NCI-H187 (cell line): ENCODE data around the gene ISG20L2.
A peak's percentile ranks its signal among the peaks of the same experiment; 100 is the strongest.

ENCODE experiments used
- DNase-seq, 2 experiments: peaks; one replicate each; lab custom pipeline; 2025; lab: John Stamatoyannopoulos, UW

Gene ISG20L2

GRCh38 chr1:156740741-156741480 is 12.3 kb upstream of the ISG20L2 start, which contains the start of gene MRPL24:
Gene MRPL24 (minus strand): TSS chr1:156741088. CDS start chr1:156738704, 2,384 bp downstream.
- DNase-seq = peak; percentile 99 to 100

DNA sequence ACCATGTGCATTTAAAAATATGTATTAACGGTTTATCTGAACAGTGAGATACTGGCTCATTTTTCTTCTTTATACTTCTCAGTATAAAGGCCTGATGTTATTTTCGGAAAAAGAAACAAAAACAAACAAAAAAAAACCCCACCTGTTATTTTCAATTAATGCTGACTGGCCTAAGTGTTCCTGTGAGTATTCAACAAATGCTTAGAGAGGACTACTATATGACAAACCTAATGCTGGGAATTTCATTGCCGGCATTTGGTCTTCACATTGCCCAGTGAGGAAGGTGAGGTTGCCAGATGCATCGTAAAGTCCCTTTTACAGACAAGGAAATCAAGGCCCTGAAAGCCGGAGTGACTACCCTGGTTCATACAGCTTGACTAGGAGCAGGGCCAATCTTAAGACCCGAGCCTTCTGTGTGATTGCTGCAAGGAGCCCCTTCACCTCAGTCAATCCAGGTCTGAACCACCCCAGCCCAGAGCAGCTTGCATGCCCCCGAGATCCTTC is 11.7 kb upstream of the ISG20L2 start:
- DNase-seq = no peak

DNA sequence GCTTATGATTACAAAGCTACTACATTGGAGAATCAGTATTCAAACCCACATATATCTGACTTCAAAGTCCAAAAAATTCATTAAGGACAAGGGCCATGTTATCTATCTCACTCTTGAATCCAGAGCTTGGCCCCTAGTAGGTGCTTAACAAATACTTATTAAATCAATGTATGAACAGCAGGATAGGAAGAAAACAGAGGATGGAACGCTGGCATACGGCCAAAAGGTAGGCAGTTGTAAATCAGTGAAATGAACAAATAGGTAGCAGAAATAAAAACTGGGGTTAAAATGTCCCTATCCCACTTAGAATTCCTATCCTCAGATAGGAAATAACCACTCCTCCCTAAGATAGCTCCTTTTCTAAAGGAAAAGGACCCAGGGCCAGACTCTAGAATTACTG is 10.3 kb upstream of the ISG20L2 start:
- no peak for DNase-seq

GRCh38 chr1:156738407-156738806 is 9.8 kb upstream of the ISG20L2 start:
- DNase-seq = no peak

GRCh38 chr1:156733989-156734584 is 5.5 kb upstream of the ISG20L2 start:
- DNase-seq = no peak

DNA sequence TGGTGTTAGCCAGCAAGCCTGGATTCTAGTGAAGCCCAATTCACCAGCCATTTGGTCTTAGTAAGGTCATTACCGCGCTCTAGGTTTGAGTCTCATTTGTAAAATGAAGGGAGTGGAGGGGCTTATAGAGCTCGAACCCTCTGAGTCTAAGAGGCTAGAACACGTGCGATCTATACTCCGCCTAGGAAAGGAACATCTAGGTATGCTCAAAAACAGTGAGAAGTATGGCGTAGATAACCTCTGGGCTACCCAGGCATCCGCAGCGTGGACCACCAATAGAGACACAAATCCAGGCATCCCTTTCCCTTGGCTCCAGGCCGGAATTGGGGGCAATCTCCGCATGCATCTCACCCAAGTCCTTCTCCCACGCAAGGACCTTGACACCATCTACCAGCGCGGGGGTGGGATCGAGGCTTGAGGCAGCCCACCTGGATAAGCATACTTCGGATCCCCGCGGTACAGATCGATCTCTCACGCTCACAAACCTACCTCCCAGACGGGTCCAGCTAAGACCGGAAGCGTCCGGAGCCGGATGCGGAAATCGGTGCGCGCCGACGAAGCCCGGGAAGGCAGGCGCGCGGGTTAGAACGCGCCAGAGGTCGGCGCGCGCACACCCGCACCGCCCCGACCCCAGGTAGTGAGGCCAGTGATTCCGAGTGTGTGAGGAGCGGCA is 504 bp downstream of the ISG20L2 start, which contains the start of gene METTL25B:
Gene METTL25B (plus strand): TSS at position 544 of the 673 bp plus-strand sequence. CDS start 636 bp downstream, outside the sequence.
- DNase-seq = peak; percentile 79 to 94

- DNase-seq = no peak
Observed at GRCh38 chr1:156727492-156727891, 1.1 kb downstream of the ISG20L2 start.

GRCh38 chr1:156726549-156727226 is 1.9 kb downstream of the ISG20L2 start:
- DNase-seq = peak in 1 of 2 experiments; percentile 37

- peak; percentile 86 to 87 for DNase-seq
Observed at GRCh38 chr1:156725683-156726280, 2.8 kb downstream of the ISG20L2 start.

DNA sequence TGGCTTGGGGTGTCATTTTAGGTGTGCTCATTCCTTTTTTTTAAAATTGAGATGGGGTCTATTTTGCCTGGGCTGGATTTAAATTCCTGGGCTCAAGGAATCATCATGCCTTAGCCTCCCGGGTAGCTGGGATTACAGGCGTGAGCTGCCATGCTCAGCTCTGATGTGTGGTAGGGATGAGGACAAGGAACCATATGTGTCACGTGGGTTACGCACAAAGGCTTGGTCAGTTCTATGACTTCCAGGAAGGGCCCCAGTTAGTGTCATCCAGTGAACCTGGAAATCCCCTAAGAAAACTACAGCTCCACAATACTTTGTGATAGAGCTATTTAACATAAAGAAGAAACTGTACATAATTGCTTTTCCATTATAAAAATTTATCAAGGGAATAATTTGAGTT is 7.0 kb downstream of the ISG20L2 start:
- DNase-seq = no peak

DNA sequence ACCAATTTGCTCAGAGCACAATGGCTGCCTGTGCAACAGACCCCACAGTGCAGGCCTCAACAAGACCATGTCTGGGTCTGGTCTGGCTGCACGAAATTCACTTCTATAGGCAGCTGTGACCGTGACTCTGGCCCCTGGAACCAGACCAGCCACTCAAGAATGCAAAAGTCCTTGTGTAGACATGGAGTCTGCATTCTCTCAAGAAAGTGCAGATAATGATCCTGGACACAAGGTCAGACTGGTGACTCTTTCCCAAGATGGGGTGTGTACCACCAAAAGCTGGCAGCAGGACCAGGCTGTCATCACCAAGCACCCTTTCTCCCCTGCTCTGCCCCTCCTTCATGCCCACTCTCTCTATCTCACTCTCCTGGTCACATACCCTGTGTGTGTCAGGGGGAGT is 7.4 kb downstream of the ISG20L2 start:
- no peak for DNase-seq

DNA sequence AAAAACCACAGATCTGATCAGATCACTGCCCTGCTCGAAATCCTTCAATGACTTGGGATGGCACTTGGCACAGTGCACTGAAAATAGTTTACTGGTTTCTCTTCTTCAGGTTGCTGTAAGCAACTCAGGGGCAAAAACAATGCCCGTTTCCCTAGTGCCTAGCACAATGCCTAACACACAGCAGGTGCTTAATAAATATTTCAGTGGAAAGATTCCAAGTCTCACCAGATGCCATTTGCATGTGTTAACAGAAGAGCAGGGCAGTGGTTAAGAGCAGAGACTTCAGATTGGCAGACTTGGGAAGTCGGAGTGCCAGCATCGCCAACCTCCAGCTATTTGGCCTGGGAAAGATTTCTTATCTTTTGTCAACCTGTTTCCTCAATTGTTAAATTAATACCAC is 11.2 kb downstream of the ISG20L2 start:
- DNase-seq = no peak

- no peak for DNase-seq
Observed at GRCh38 chr1:156714830-156715229, 13.7 kb downstream of the ISG20L2 start.

- DNase-seq = no peak
Observed at GRCh38 chr1:156712626-156713025, 15.9 kb downstream of the ISG20L2 start.

DNA sequence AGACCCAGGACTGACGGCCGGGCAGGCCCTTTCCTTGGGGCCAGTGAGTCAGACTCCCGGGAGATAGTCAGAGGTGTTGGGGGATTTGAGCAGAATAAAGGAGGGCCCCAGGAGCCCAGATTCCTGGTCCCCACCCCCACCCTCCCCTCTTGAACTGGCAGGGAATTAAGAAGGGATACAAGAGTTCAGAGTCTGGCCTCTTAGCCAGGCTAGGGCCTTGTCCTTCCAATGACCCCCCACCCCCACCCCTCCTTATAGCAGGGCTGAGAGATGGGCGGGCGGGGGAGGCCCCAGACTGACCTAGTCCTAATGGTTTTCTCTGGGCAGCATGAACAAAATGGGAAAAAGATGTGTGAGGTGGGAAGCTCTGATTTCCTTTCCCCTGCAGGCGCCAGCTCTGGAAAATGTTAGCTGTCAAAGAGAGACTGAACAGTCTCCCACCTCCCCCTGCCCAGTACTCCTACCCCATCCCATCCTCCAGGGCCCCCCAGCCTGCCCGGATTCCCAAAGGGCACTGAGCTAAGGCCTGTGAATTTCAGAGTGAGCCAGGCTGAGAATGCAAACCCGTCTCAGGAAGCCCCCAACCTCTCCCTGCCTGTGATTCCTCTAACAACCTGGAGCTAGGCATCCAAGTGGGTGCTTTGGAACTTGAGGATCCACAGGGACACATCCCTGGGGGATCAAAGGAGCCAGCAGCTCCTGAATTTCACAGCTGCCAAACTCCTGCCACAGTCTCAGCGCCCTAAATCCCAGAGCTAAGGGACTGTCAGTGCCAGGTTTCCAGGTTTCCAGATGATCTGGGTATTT is 17.4 kb downstream of the ISG20L2 start:
- no peak for DNase-seq

GRCh38 chr1:156709757-156710489 is 18.6 kb downstream of the ISG20L2 start:
- no peak for DNase-seq

GRCh38 chr1:156709031-156709430 is 19.5 kb downstream of the ISG20L2 start:
- DNase-seq = no peak

GRCh38 chr1:156708218-156708661 is 20.3 kb downstream of the ISG20L2 start:
- no peak for DNase-seq

- DNase-seq = no peak
Observed at GRCh38 chr1:156707417-156708217, 20.9 kb downstream of the ISG20L2 start.
